ENCODE results near the gene SLC9A9. TPM values are rescaled to one million over a fixed set of nuclear protein-coding genes. Genes with fewer than 3 reads are reported as not detected.

SLC9A9 gene
- total RNA-seq, 2 donors from 2014 or later = 25.3 to 31.8 TPM

- no peaks in the 10 kb centered on the region for H3K9me3 ChIP-seq (ENCODE audit: control insufficient read depth, low read length, poor library complexity, severe bottlenecking)
- Mint-ChIP-seq H3K4me1 (peaks cover 2% of the 10 kb centered on the region), H3K4me3 (no peak overlapping the region), H3K27ac (no peak overlapping the region), H3K27me3 (no peaks in the 10 kb centered on the region), H3K36me3 (ENCODE audit: low read depth) (peaks cover 2% of the 10 kb centered on the region)
- DNase-seq (no peak), ATAC-seq (no peak)
Observed at GRCh38 chr3:143343031-143343430, 505.2 kb downstream of the SLC9A9 start.

- DNase-seq (no peak), ATAC-seq (no peak)
- Mint-ChIP-seq H3K27ac (no peak overlapping the region), H3K36me3 (ENCODE audit: low read depth) (peaks cover 2% of the 10 kb centered on the region), H3K4me3 (no peak overlapping the region), H3K4me1 (no peaks in the 10 kb centered on the region), H3K27me3 (no peaks in the 10 kb centered on the region)
- H3K9me3 ChIP-seq (ENCODE audit: control insufficient read depth, low read length, poor library complexity, severe bottlenecking) = no peaks in the 10 kb centered on the region
Observed at GRCh38 chr3:143339451-143339850, 508.8 kb downstream of the SLC9A9 start.

GRCh38 chr3:143337387-143337786, 510.9 kb downstream of the SLC9A9 start:
- ATAC-seq (no peak), DNase-seq (no peak)
- Mint-ChIP-seq H3K36me3 (ENCODE audit: low read depth) (peaks cover 2% of the 10 kb centered on the region), H3K27ac (no peak overlapping the region), H3K27me3 (no peaks in the 10 kb centered on the region), H3K4me1 (no peaks in the 10 kb centered on the region), H3K4me3 (no peak overlapping the region)
- no peaks in the 10 kb centered on the region for H3K9me3 ChIP-seq (ENCODE audit: control insufficient read depth, low read length, poor library complexity, severe bottlenecking)

- DNase-seq (no peak), ATAC-seq (no peak)
- Mint-ChIP-seq H3K36me3 (ENCODE audit: low read depth) (peaks cover 2% of the 10 kb centered on the region), H3K27me3 (no peaks in the 10 kb centered on the region), H3K4me1 (peaks cover 3% of the 10 kb centered on the region), H3K27ac (no peak overlapping the region), H3K4me3 (no peak overlapping the region)
- no peaks in the 10 kb centered on the region for H3K9me3 ChIP-seq (ENCODE audit: control insufficient read depth, low read length, poor library complexity, severe bottlenecking)
Observed at GRCh38 chr3:143334231-143334630, 514.0 kb downstream of the SLC9A9 start.

- H3K27ac Mint-ChIP-seq = no peak overlapping the region
- H3K4me1 Mint-ChIP-seq = peaks cover 3% of the 10 kb centered on the region
- ATAC-seq = no peak
- H3K4me3 Mint-ChIP-seq = no peak overlapping the region
- H3K9me3 ChIP-seq (ENCODE audit: control insufficient read depth, low read length, poor library complexity, severe bottlenecking) = no peaks in the 10 kb centered on the region
- no peaks in the 10 kb centered on the region for H3K27me3 Mint-ChIP-seq
- DNase-seq = no peak
- H3K36me3 Mint-ChIP-seq (ENCODE audit: low read depth) = peaks cover 2% of the 10 kb centered on the region
Observed at GRCh38 chr3:143333367-143333766, 514.9 kb downstream of the SLC9A9 start.

GRCh38 chr3:143332026-143332425, 516.2 kb downstream of the SLC9A9 start:
- peaks cover 3% of the 10 kb centered on the region for H3K4me1 Mint-ChIP-seq
- H3K9me3 ChIP-seq (ENCODE audit: control insufficient read depth, low read length, poor library complexity, severe bottlenecking) = no peaks in the 10 kb centered on the region
- H3K4me3 Mint-ChIP-seq = no peak overlapping the region
- no peak overlapping the region for H3K27ac Mint-ChIP-seq
- no peaks in the 10 kb centered on the region for H3K27me3 Mint-ChIP-seq
- peaks cover 2% of the 10 kb centered on the region for H3K36me3 Mint-ChIP-seq (ENCODE audit: low read depth)
- DNase-seq = no peak
- ATAC-seq = no peak

GRCh38 chr3:143331350-143331749, 516.9 kb downstream of the SLC9A9 start:
- no peak overlapping the region for H3K27ac Mint-ChIP-seq
- ATAC-seq (no peak), DNase-seq (no peak)
- H3K4me3 Mint-ChIP-seq = no peak overlapping the region
- peaks cover 5% of the 10 kb centered on the region for H3K4me1 Mint-ChIP-seq
- no peaks in the 10 kb centered on the region for H3K27me3 Mint-ChIP-seq
- H3K36me3 Mint-ChIP-seq (ENCODE audit: low read depth) = no peaks in the 10 kb centered on the region
- H3K9me3 ChIP-seq (ENCODE audit: control insufficient read depth, low read length, poor library complexity, severe bottlenecking) = no peaks in the 10 kb centered on the region

- Mint-ChIP-seq H3K27ac (no peak overlapping the region), H3K4me1 (peaks cover 5% of the 10 kb centered on the region), H3K4me3 (no peak overlapping the region), H3K36me3 (ENCODE audit: low read depth) (peaks cover 2% of the 10 kb centered on the region), H3K27me3 (no peaks in the 10 kb centered on the region)
- DNase-seq = no peak
- no peak for ATAC-seq
- no peaks in the 10 kb centered on the region for H3K9me3 ChIP-seq (ENCODE audit: control insufficient read depth, low read length, poor library complexity, severe bottlenecking)
Observed at GRCh38 chr3:143330296-143330868, 517.9 kb downstream of the SLC9A9 start.

GRCh38 chr3:143329567-143330211, 518.6 kb downstream of the SLC9A9 start:
- H3K9me3 ChIP-seq (ENCODE audit: control insufficient read depth, low read length, poor library complexity, severe bottlenecking) = no peaks in the 10 kb centered on the region
- Mint-ChIP-seq H3K4me3 (no peak overlapping the region), H3K36me3 (ENCODE audit: low read depth) (peaks cover 2% of the 10 kb centered on the region), H3K27me3 (no peaks in the 10 kb centered on the region), H3K27ac (no peak overlapping the region), H3K4me1 (peaks cover 5% of the 10 kb centered on the region)
- DNase-seq (no peak), ATAC-seq (no peak)

GRCh38 chr3:143328451-143328850, 519.8 kb downstream of the SLC9A9 start:
- Mint-ChIP-seq H3K27me3 (no peaks in the 10 kb centered on the region), H3K27ac (no peak overlapping the region)

GRCh38 chr3:143326983-143327778, 521.1 kb downstream of the SLC9A9 start:
- no peak overlapping the region for H3K4me3 Mint-ChIP-seq
- peaks cover 5% of the 10 kb centered on the region for H3K4me1 Mint-ChIP-seq
- H3K9me3 ChIP-seq (ENCODE audit: control insufficient read depth, low read length, poor library complexity, severe bottlenecking) = no peaks in the 10 kb centered on the region
- H3K27me3 Mint-ChIP-seq = no peaks in the 10 kb centered on the region
- DNase-seq (no peak), ATAC-seq (no peak)
- H3K27ac Mint-ChIP-seq = no peak overlapping the region
- peaks cover 2% of the 10 kb centered on the region for H3K36me3 Mint-ChIP-seq (ENCODE audit: low read depth)

More at GRCh38 chr3:143328451-143328850, 519.8 kb downstream of the SLC9A9 start:
- Mint-ChIP-seq H3K4me3 (no peak overlapping the region), H3K4me1 (peaks cover 5% of the 10 kb centered on the region), H3K36me3 (ENCODE audit: low read depth) (peaks cover 2% of the 10 kb centered on the region)
- H3K9me3 ChIP-seq (ENCODE audit: control insufficient read depth, low read length, poor library complexity, severe bottlenecking) = no peaks in the 10 kb centered on the region
- ATAC-seq (no peak), DNase-seq (no peak)

- no peak overlapping the region for H3K27ac Mint-ChIP-seq
- H3K27me3 Mint-ChIP-seq = no peaks in the 10 kb centered on the region
- H3K9me3 ChIP-seq (ENCODE audit: control insufficient read depth, low read length, poor library complexity, severe bottlenecking) = no peaks in the 10 kb centered on the region
- peaks cover 4% of the 10 kb centered on the region for H3K36me3 Mint-ChIP-seq (ENCODE audit: low read depth)
- DNase-seq = no peak
- no peaks in the 10 kb centered on the region for H3K4me1 Mint-ChIP-seq
- no peak for ATAC-seq
- no peak overlapping the region for H3K4me3 Mint-ChIP-seq
Observed at GRCh38 chr3:143321058-143321769, 527.1 kb downstream of the SLC9A9 start.

- Mint-ChIP-seq H3K36me3 (ENCODE audit: low read depth) (peaks cover 2% of the 10 kb centered on the region), H3K27ac (no peak overlapping the region), H3K4me3 (no peak overlapping the region), H3K4me1 (peaks cover 2% of the 10 kb centered on the region), H3K27me3 (no peaks in the 10 kb centered on the region)
- H3K9me3 ChIP-seq (ENCODE audit: control insufficient read depth, low read length, poor library complexity, severe bottlenecking) = no peaks in the 10 kb centered on the region
- ATAC-seq (no peak), DNase-seq (no peak)
Observed at GRCh38 chr3:143315766-143316165, 532.5 kb downstream of the SLC9A9 start.
